Measurements from ENCODE around the gene TMEM235. TPM values are rescaled to one million over a fixed set of nuclear protein-coding genes. Genes with fewer than 3 reads are reported as not detected.

Gene TMEM235
- total RNA-seq, 1 donor from 2014 or later = not detected

DNA sequence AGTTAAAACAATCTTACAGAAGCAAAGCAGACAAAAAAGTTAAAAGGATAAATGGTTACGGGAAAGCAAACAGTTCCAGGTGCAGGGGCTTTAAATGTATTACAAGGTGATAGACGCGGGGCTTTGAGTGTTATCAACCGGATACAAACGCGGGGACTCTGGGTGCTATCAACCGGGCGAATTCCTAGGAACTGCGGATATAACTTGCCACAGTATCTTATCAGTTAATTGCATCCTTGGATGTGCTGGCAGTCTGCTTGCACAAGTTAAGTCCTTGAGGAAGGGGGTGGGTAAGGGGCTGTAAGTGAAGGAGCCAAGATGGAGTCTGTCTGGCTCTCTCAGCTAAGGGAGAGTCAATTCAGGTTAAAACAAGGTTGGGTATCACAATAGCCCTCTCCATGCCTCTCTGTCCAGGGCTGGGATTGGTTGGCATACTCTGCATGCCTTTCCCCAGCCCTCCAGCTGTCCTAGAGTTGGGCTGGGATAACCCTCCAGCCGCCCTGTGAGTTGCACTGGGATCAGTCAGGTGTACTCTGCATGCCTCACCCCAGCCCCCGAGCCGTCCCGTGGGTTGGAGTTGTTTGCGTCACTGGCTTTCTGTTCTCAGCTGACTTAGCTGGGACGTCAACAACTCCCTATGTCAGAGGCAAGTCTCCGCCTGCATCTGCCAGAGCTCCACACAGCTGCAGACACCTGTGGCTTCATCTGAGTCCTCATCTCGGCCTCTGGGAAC is 40.9 kb downstream of the TMEM235 start:
- peak; percentile 93 for DNase-seq (ENCODE audit: low read depth)

DNA sequence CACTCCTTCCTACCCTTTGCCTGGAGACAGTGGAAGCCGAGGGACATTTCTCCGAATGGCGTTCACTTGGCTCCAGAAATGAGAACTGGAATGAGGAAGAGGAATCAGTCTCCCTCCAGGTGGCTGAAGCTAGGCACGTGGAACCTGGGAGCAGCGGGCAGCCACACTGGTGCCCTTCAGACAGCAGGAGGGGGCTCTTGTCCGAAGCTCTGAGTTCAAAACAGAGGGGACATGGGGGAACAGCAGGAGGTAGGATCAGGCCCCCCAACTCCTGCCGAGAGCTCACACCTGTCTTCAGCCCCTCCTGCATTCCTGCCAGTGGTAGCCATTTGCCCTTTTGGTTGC is 41.5 kb downstream of the TMEM235 start:
- DNase-seq (ENCODE audit: low read depth) = no peak

DNA sequence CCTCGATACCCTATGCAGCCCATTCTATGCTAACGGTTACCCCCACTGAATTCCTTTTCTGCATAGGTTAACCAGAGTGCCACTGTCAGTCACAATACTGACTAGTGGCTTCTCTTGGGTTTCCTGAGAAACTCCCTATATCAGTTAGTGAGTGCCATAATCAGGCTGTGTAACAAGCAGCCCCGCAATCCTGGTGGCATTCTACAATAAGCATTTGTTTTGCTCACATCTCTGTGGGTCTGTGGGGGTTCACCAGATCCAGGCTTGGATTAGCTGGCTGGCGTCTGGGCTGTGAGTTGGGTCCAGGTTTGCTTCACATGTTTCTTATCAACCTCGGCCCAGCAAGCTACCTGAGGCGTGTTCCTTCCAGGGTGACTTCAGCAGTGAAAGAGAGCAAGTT is 42.4 kb downstream of the TMEM235 start:
- no peak for DNase-seq (ENCODE audit: low read depth)

DNA sequence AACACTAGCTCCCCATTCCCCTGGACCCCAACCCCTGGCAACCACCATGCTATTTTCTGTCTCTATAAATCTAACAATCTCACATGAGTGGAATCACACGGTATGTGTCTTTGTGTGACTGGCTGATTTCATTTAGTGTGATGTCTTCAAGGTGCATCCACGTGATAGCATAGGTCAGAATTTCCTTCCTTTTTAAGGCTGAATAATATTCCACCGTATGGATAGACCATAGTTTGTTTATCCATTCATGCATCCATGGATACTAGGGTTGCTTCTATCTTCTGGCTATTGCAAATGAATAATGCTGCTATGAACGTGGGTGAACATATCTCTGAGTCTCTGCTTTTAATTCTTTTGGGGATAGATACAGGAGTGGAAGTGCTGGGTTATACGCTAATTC is 43.9 kb downstream of the TMEM235 start:
- no peak for DNase-seq (ENCODE audit: low read depth)

DNA sequence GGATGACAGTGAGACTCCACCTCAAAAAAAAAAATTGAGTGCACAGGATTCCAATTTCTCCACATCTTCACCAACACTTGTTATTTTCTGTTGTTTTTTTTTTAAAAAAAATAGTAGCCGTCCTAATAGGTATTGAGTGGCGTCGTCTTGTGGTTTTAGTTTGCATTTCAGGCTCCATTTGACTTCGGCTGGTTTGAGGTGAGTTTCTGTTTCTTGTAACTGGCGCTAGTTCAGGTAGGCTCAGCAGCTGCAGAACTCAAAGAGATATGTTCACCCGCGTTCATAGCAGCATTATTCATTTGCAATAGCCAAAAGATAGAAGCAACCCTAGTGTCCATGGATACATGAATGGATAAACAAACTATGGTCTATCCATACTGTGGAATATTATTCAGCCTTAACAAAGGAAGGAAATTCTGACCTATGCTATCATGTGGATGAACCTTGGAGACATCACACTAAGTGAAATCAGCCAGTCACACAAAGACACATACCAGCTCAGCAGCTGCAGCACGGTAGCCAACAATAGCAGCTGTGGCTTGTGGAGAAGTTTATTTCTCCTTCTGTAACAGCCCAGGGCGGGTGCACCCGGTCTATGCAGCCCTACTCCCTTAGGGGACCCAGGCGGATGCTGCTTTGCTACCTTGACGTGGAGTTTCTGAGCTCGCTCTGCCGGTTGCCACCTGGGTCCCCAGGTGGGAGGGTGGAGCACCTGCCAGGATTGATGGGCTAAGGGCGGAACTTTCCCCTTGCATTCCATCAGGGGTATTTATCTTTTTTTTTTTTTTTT is 44.9 kb downstream of the TMEM235 start:
- DNase-seq (ENCODE audit: low read depth) = no peak

DNA sequence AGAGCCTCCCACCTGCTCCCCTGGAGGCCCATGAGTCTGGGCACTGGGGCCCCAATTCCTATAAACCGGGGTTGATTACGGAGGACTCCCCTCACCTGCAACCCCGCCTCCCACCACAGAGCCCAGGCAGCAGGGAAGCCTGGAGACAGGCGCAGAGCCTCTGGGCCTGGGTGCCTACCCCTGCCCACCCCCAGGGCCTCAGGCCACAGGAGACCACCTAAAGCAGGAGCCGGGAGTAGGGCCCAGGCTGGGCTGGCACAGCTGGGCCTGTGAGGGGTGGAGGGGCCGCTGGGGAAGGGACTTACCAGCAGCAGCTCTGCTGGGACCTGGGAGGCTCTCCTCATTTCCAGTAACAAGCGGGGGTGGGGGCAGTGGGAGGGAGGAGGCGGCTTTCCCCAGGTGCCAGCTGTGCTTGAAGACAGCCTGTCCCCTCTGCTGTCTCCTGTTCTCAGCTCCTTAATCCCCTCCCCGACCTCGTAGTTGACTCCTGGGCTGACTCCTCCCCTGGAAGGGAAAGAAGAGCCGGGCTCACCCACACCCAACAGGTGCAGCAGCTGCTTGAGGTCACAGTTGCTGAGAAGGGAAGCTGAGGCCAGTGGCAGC is 46.8 kb downstream of the TMEM235 start:
- no peak for DNase-seq (ENCODE audit: low read depth)

DNA sequence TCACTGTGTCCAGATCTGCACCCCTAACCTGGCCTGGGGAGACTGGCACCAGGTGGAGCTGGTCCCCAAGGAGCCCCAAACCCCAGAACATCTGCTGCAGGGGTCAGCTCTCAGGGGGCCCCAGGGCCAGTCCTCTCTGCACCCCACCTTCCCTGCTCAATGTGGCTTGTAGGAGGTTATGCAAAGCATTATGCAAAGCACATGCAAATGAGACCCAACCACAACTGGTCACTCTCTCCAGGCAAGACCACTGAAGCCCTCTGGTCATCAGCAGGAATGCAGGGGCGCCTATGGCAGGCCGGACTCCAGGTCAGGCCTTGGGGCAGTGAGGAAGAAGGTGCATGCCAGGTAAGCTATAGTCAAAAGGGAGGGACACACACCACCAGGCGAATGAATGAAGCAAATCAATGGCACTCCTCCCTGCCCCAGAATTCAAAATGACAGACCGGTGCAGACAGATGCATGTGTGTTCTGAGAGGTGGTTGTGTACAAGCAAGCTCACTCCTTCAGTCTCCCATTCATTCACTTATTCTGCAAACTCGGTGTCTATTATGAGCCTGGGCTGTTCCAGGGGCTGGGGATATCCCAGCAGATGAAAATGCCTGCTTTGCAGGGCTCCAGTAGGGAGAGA is 48.0 kb downstream of the TMEM235 start:
- DNase-seq (ENCODE audit: low read depth) = no peak

DNA sequence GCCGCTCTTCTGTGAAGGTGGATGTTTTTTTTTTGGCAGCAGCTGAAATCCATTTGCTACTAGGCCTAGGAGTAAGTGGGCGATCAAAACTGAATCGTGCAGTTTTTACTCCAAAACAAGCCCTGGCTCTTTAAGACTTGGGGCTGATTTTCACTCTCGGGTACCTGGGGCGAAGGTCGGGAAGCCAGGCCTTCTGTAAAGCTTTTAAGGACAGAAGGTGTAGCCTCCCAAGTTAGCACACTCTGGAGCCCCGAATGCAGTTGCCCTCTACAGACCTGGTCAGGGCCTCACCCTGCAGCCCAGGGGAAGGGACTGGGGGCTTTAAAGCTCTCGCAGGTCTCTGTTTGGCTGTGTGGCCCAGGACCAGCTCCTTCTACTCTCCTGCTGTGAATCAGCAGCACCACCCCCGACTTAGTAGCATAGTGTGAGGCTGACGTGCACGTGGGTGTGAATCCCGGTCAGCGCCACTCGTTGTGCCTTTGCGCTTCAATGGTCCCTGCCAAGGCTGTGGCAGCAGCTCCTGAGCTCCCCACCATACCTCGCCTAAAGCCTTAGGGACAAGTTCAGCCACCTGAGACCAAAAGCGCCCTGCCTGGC is 49.9 kb downstream of the TMEM235 start:
- DNase-seq (ENCODE audit: low read depth) = peak; percentile 66

DNA sequence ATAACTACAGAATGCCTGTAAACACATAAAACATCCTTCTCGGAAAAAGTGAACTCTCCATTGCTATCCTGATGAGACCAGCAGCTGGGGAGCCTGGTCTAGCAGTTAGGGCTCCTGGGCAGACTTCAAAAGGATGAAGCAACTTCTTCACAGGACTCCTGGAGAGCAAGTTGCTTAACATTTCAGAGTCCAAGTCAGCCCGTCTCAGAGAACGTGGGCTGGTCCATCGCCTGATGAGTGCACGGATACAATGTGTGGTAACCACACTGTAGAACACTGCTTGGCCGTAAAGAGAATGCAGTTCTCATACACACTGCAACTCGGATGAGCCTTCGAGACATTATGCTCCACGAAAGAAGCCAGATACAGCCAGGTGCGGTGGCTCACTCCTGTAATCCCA is 52.7 kb downstream of the TMEM235 start:
- DNase-seq (ENCODE audit: low read depth) = peak; percentile 80

DNA sequence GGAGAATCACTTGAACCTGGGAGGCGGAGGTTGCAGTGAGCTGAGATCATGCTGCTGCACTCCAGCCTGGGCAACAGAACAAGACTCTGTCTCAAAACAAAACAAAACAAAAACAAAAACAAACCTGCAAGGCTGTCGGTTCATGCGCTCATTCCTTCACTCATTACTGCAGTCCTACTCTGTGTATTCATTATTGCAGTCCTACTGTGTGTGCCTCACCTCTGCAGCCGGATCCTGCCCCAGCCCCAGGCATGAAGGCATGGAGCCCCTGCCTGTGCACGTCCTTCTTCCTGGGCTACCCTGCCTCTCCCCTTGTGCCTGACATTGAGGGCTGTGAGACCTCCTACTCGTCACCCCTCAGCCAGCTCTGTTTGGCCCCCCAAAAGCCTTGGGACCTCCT is 57.6 kb downstream of the TMEM235 start:
- DNase-seq (ENCODE audit: low read depth) = no peak

DNA sequence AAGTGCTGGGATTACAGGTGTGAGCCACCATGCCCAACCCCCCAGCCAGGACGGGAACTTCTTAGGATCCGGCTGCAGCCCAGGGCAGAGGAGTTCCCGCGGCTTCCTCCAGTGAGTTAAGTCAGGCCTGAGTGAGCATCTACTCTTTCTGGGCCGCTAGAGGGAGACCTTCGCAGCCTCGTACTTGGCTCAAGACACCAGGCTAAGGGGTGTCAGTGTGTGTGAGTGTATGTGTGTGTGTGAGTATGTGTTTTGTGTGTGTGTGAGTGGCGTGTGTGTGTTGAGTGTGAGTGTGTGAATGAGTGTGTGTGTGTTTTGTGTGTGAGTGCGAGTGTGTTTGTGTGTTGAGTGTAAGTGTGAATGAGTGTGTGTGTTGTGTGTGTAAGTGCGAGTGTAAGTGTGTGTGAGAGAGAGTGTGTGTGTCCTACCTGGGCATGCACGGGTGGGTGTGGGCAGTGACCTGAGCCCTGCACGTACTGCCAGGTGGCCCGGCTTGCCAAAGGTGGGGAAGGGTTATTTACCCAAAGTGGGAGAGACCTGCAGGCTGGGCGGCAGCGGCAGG is 58.5 kb downstream of the TMEM235 start:
- DNase-seq (ENCODE audit: low read depth) = peak; percentile 85

Other genes with a start within 250 kb of the TMEM235 start
- 17.3 and 61.5 TPM in 2 replicates for gene TMC6, start 102.9 kb upstream of the TMEM235 start, total RNA-seq
- gene TMC8, start 100.9 kb upstream of the TMEM235 start, total RNA-seq = 0.05 TPM in 1 of 2 replicates, not detected in the other
- gene C17orf99, start 85.2 kb upstream of the TMEM235 start, total RNA-seq = not detected in 2 replicates
- 47.6 and 77.7 TPM in 2 replicates for gene SYNGR2, start 63.0 kb upstream of the TMEM235 start, total RNA-seq
- gene TK1, start 44.6 kb upstream of the TMEM235 start, total RNA-seq = 4.3 and 54.5 TPM in 2 replicates
- 27.6 and 28.7 TPM in 2 replicates for gene AFMID, start 44.3 kb upstream of the TMEM235 start, total RNA-seq
- gene BIRC5, start 17.4 kb upstream of the TMEM235 start, total RNA-seq = 0.50 and 34.7 TPM in 2 replicates
- 46.4 and 94.7 TPM in 2 replicates for gene SOCS3, start 128.4 kb downstream of the TMEM235 start, total RNA-seq
- 29.0 and 52.9 TPM in 2 replicates for gene PGS1, start 147.0 kb downstream of the TMEM235 start, total RNA-seq

All from renal cortical epithelial cell (primary cell).